AG04450 (cell line): ENCODE results near the gene LLGL1. TPM values are rescaled to one million over a fixed set of nuclear protein-coding genes. Genes with fewer than 3 reads are reported as not detected.
"Not testable (repeated sequence)": the region's sequence is repeated elsewhere in the genome, so short reads cannot be mapped to it uniquely, and the experiment has no call there.

Experiments
- CTCF ChIA-PET: fragments of 300-600, 350-600 bp; formaldehyde crosslinking; extraction: SDS; loops from one replicate; lab custom pipeline; 2022; ENCODE audit warnings: antibody characterized with exemption, inconsistent platforms; lab: Charles Lee
- POLR2A ChIA-PET: fragments of 350-600 bp; formaldehyde crosslinking; extraction: SDS; loops from one replicate; lab custom pipeline; 2021; ENCODE audit warnings: antibody characterized with exemption, inconsistent platforms; lab: Yijun Ruan, JAX
- DNase-seq: peaks from one replicate; pipeline ENCODE4 v3.0.0-alpha.2; 2011; ENCODE audit warnings: low read depth, low spot score
- H3K27ac ChIP-seq: one replicate; pipeline ENCODE4 v1.5.1; 2012; ENCODE audit warnings: low read depth, low read length, control low read depth
- H3K27me3 ChIP-seq: one replicate; pipeline ENCODE4 v1.6.0; 2012; ENCODE audit warnings: low read length; ENCODE audit not compliant: control insufficient read depth, insufficient read depth
- H3K4me3 ChIP-seq: 2 replicates; pipeline ENCODE4 v1.5.1; 2011; ENCODE audit warnings: mild to moderate bottlenecking, low read depth, low read length, control low read depth
- H3K9me3 ChIP-seq: 2 replicates; pipeline ENCODE4 v1.5.1; 2012; ENCODE audit warnings: low read length; ENCODE audit not compliant: control insufficient read depth, insufficient read depth
- CTCF ChIP-seq: IDR thresholded peaks from 2 replicates; pipeline ENCODE4 v1.5.1; 2011; ENCODE audit warnings: low read depth, low read length, control low read depth, inconsistent platforms
- polyA plus RNA-seq: library from polyadenylated mRNA; depleted of rRNA; stranded (reverse); fragments of >200 nt; gene quantifications from 2 replicates; pipeline ENCODE4 v1.2.3, GENCODE V29; 2011

LLGL1 gene
- polyA plus RNA-seq, 1 experiment: 27.1 TPM

- ChIA-PET POLR2A (no interaction called here), CTCF (no interaction called here)
- Histone ChIP-seq H3K27ac (no peak overlapping the region), H3K4me3 (no peak overlapping the region), H3K9me3 (no peaks in the 10 kb centered on the region), H3K27me3 (no peaks in the 10 kb centered on the region)
- no peak for TF ChIP-seq CTCF
- no peak for DNase-seq
Measured at GRCh38 chr17:18208092-18208491, 17.3 kb upstream of the LLGL1 start.

- H3K27me3 ChIP-seq: no peaks in the 10 kb centered on the region
- no peak for TF ChIP-seq CTCF
- ChIA-PET POLR2A (interaction anchor here (0.6 to 1.3 kb wide), 2 partner anchors 10 to 99 kb away, joined by 4 to 8 read pairs; no protein-coding TSS in a partner anchor), CTCF (interaction anchor here (0.7 kb wide), 1 partner anchor 118 kb away, joined by 6 read pairs; no protein-coding TSS in a partner anchor)
- no peak for DNase-seq
- no peak overlapping the region for H3K4me3 ChIP-seq
- H3K27ac ChIP-seq: no peak overlapping the region
- H3K9me3 ChIP-seq: no peaks in the 10 kb centered on the region
Measured at GRCh38 chr17:18213666-18214270, 11.7 kb upstream of the LLGL1 start.

- POLR2A ChIA-PET, H3K27ac ChIP-seq, H3K4me3 ChIP-seq, H3K27me3 ChIP-seq, H3K9me3 ChIP-seq, DNase-seq: not testable (repeated sequence)
- CTCF ChIA-PET: interaction anchor here (0.6 to 0.7 kb wide), 2 partner anchors 68 to 129 kb away, joined by 5 read pairs; no protein-coding TSS in a partner anchor
Measured at GRCh38 chr17:18216906-18217305, 8.5 kb upstream of the LLGL1 start.

- CTCF ChIA-PET: interaction anchor here (0.5 to 0.9 kb wide), 6 partner anchors 11 to 128 kb away, joined by 3 to 5 read pairs (median 4); no protein-coding TSS in a partner anchor
- H3K4me3 ChIP-seq: no peak overlapping the region
- no peaks in the 10 kb centered on the region for H3K9me3 ChIP-seq
- no peaks in the 10 kb centered on the region for H3K27me3 ChIP-seq
- no peak overlapping the region for H3K27ac ChIP-seq
- POLR2A ChIA-PET: interaction anchor here (1.0 kb wide), 1 partner anchor 34 kb away, joined by 3 read pairs; the partner anchor contains the start of gene ALKBH5
- no peak for DNase-seq
- peak; percentile 96 for TF ChIP-seq CTCF
Measured at GRCh38 chr17:18217412-18218015, 7.9 kb upstream of the LLGL1 start.

GRCh38 chr17:18218756-18219415 lies 6.5 kb upstream of the LLGL1 start:
- Histone ChIP-seq H3K27ac (no peak overlapping the region), H3K9me3 (no peaks in the 10 kb centered on the region), H3K27me3 (no peaks in the 10 kb centered on the region), H3K4me3 (no peak overlapping the region)
- no peak for TF ChIP-seq CTCF
- CTCF ChIA-PET: interaction anchor here (0.8 to 1.5 kb wide), 2 partner anchors 8 to 25 kb away, joined by 3 read pairs; no protein-coding TSS in a partner anchor
- POLR2A ChIA-PET: no interaction called here
- DNase-seq: no peak
